Testis (tissue), 5 donors: Measurements from ENCODE around the gene HMGN4. TPM values are rescaled to one million over a fixed set of nuclear protein-coding genes. Genes with fewer than 3 reads are reported as not detected.
A peak's percentile ranks its signal among the peaks of the same experiment; 100 is the strongest.

Experiments
- DNase-seq: peaks from one replicate; pipeline ENCODE4 v3.0.0-alpha.2; 2019
- H3K27ac ChIP-seq, 2 donors: fragments of 200-600 bp; sonication (generic); one replicate each; pipeline ENCODE4 v1.5.1; 2019
- H3K27me3 ChIP-seq: fragments of 200-600 bp; sonication (generic); one replicate; pipeline ENCODE4 v1.5.1; 2019
- H3K36me3 ChIP-seq: fragments of 200-600 bp; sonication (generic); one replicate; pipeline ENCODE4 v1.5.1; 2017; ENCODE audit warnings: low read depth; ENCODE audit errors: missing control alignments
- H3K4me1 ChIP-seq: fragments of 200-600 bp; sonication (generic); one replicate; pipeline ENCODE4 v1.5.1; 2019
- H3K4me3 ChIP-seq, 2 donors: fragments of 200-600 bp; sonication (generic); one replicate each; pipeline ENCODE4 v1.5.1; 2017 to 2019
- H3K9me3 ChIP-seq: fragments of 200-600 bp; sonication (generic); one replicate; pipeline ENCODE4 v1.5.1; 2017
- POLR2A ChIP-seq: fragments of 450-650 bp; IDR thresholded peaks from one replicate; pipeline ENCODE4 v1.6.1; 2017; ENCODE audit warnings: antibody characterized with exemption, mild to moderate bottlenecking, moderate library complexity
- WGBS, 2 donors: methylation state at CpG; one replicate each; pipeline ENCODE4 v1.1.5; 2018; 5-methylcytosine and 5-hydroxymethylcytosine counted together
- intact Hi-C: fragments of 100-400 bp; cut with DNase I; formaldehyde crosslinking; loops from one replicate; pipeline ENCODE4 v1.15.1; 2023; ENCODE audit warnings: low total_unique reads
- long read RNA-seq, 2 donors: transcript quantifications; one replicate each; lab custom pipeline, GENCODE V29; 2026
- polyA plus RNA-seq: library from polyadenylated mRNA; stranded (reverse); fragments of 350-450 nt; fragmentation: Illumina TruSeq; extraction: RNeasy Lipid Tissue Mini Kit (QIAGEN cat#74804); gene quantifications from one replicate; pipeline ENCODE4 v1.2.3, GENCODE V29; 2014; ENCODE audit warnings: low read depth, low replicate concordance; ENCODE audit not compliant: insufficient read depth
- total RNA-seq, 2 donors: library from RNA; depleted of rRNA; stranded (reverse); fragments of >200 nt; gene quantifications; one replicate each; pipeline ENCODE4 v1.2.3, GENCODE V29; 2016
- TF ChIP-seq, protein P1 (sequence below), 3 experiments: fragments of 450-650 bp in 2 of 3; fragments of 200-600 bp in 1 of 3; sonication (generic) in 1 of 3; IDR thresholded peaks; one replicate each; pipeline ENCODE4 v1.5.1; 2016 to 2019; ENCODE audit warnings: antibody characterized with exemption in 3 of 3, mild to moderate bottlenecking in 2 of 3, moderate library complexity in 1 of 3

HMGN4 gene
- 10 to 100 TPM; 69.4 to 74.8 TPM for total RNA-seq
- 72.2 TPM for polyA plus RNA-seq
- long read RNA-seq, donor 1, transcript HMGN4-201 (2 exons, 1,225 nt), result major isoform, 30 of 56 reads
- long read RNA-seq, donor 1, partial matches to known transcripts, result 16 of 56 reads
- long read RNA-seq, donor 1, other reads (novel, unspliced or antisense), result 9 of 56 reads
- long read RNA-seq, donor 2, transcript HMGN4-201 (2 exons, 1,225 nt), result major isoform, 23 of 33 reads
- long read RNA-seq, donor 2, partial matches to known transcripts, result 9 of 33 reads
- long read RNA-seq, donor 2, other reads (novel, unspliced or antisense), result 0 of 33 reads

DNA sequence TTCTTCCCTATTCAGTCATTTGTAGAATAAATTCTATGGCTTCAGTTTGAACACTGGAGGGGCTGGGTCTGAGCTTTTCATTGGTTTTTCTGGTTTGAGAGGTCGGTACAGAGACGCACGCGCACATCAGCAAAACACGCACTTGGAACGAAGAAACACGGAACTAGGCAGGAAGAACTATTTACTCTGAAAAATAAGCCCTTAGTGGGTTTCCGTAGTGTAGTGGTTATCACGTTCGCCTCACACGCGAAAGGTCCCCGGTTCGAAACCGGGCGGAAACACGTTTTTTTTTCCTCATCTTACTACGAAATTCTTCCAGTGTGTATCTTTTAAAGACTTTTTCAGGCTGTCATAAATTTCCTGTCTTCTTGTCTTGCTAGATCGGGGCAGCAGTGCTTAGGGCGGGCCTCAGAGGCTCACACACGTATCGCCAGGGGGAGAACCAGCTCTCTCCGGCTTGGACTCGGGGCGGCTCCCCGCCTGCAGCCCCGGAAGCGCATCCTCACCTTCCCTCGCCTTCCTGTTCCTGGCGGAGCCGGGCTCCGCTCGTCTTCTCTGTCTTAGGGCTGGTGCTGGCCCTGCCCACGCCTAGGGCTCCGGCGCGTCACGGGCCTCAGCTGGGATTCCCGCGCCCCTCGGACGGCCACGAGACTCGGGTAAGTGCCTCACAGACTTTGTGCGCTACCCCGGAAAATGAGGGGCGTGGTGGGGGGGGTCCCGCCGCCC lies at the start of gene HMGN4:
Gene HMGN4, plus strand, starts transcription at position 521 of the 726 bp plus-strand sequence. CDS start 6,841 bp downstream, outside the sequence.
- peak; percentile 88 for DNase-seq
- intact Hi-C loops, result no loop called here
- Histone ChIP-seq H3K27ac (peak within 1 kb of the TSS; percentile 92 to 96), H3K36me3 (no peaks in the 10 kb centered on the region), H3K4me3 (peak within 1 kb of the TSS; percentile 71 to 89), H3K9me3 (no peaks in the 10 kb centered on the region), H3K27me3 (no peaks in the 10 kb centered on the region), H3K4me1 (peaks cover 30% of the 10 kb centered on the region)
- 0 to 1% methylated on average over 29 to 45 of the region's 49 CpGs for WGBS, 2 donors
- TF ChIP-seq, protein P1, sequence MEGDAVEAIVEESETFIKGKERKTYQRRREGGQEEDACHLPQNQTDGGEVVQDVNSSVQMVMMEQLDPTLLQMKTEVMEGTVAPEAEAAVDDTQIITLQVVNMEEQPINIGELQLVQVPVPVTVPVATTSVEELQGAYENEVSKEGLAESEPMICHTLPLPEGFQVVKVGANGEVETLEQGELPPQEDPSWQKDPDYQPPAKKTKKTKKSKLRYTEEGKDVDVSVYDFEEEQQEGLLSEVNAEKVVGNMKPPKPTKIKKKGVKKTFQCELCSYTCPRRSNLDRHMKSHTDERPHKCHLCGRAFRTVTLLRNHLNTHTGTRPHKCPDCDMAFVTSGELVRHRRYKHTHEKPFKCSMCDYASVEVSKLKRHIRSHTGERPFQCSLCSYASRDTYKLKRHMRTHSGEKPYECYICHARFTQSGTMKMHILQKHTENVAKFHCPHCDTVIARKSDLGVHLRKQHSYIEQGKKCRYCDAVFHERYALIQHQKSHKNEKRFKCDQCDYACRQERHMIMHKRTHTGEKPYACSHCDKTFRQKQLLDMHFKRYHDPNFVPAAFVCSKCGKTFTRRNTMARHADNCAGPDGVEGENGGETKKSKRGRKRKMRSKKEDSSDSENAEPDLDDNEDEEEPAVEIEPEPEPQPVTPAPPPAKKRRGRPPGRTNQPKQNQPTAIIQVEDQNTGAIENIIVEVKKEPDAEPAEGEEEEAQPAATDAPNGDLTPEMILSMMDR (IDR thresholded peaks at IDR 0.05), result no peak
- no peak for TF ChIP-seq POLR2A

DNA sequence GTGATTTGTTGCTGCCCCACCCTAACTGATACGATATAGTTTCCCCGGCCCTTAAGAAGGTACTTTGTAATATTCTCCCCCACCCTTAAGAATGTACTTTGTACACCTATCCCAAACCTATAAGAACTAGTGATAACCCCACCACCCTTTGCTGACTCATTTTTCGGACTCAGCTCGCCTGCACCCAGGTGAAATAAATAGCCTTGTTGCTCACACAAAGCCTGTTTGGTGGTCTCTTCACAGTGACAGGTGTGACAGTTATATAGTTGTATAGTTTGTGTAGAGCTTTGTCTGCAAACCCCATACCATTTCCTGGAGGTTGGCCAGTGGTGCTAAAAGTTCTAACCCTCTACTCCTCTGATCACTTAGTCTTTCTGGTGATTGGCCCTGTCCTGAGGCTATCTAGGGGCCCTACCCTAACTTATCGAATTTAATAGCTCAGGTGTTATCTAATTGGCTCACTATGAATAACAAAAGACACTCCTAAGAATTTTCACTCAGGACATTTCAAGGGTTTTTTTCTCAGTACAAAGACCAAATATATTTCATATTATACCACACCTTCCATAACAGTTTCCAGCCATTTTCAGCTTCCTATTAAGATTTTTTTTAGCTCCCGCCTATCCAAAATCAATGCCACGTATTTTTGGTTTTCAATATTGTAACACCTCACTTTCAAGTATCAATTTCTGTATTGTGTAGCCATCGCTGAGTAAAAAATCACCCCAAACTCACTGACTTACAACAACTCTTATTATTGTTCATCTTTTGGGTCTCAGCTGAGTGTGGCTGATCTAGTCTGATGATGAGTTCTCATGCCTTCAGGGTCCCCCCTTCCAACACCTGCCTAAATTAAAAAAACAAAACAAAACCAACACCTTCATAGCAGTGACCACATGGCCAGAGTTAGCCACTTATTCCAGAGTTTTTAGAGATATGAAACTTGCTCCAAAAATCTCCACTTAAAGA lies 47.9 kb upstream of the HMGN4 start:
- no peak for DNase-seq
- Histone ChIP-seq H3K27me3 (no peaks in the 10 kb centered on the region), H3K36me3 (no peaks in the 10 kb centered on the region), H3K4me3 (no peak overlapping the region), H3K4me1 (no peaks in the 10 kb centered on the region), H3K9me3 (no peaks in the 10 kb centered on the region), H3K27ac (no peak overlapping the region)
- 91% methylated on average over 8 of the region's 8 CpGs for WGBS, 2 donors
- intact Hi-C loops, result no loop called here
- TF ChIP-seq, protein P1 (IDR thresholded peaks at IDR 0.05), result no peak
- TF ChIP-seq POLR2A, result no peak

DNA sequence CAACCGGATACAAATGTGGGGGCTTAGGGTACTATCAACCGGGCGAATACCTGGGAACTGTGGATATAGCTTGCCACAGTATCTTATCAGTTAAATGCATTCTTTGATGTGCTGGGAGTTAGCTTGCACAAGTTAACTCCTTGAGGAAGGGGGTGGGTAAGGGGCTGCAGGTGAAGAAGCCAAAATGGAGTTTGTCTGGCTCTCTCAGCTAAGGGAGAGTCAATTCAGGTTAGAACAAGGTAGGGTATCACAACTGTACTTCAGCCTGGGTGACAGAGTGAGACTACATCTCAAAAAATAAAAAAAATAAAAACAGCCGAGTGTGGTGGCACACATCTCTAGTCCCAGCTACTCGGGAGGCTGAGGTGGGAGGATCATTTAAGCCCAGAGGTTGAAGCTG lies 46.6 kb upstream of the HMGN4 start:
- TF ChIP-seq, protein P1 (IDR thresholded peaks at IDR 0.05), result no peak
- TF ChIP-seq POLR2A, result no peak
- 53 to 75% methylated on average over 5 of the region's 5 CpGs for WGBS, 2 donors
- Histone ChIP-seq H3K9me3 (no peaks in the 10 kb centered on the region), H3K4me1 (no peaks in the 10 kb centered on the region), H3K27me3 (no peaks in the 10 kb centered on the region), H3K27ac (no peak overlapping the region), H3K4me3 (no peak overlapping the region), H3K36me3 (no peaks in the 10 kb centered on the region)
- intact Hi-C loops, result no loop called here
- DNase-seq, result no peak

DNA sequence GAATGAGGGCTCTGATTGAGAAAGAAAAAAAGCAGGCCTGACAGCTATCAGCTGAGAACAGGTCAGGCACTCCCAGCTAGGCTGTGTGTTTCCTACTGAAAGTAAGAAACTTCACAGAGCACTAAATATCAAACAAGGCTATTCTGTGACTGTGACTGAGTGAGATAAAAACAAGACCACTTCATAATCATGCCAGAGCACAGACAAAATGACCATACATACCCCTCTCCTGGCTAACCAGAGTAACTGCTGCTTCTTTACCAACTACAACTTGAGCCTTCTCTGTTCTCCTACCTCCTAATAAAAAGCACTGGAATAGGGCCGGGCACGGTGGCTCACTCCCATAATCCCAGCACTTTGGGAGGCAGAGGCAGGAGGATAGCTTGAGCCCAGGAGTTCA lies 44.9 kb upstream of the HMGN4 start:
- TF ChIP-seq POLR2A, result no peak
- TF ChIP-seq, protein P1 (IDR thresholded peaks at IDR 0.05), result peak in 1 of 3 experiments; percentile 18
- H3K4me1 ChIP-seq, result no peaks in the 10 kb centered on the region
- no peak overlapping the region for H3K4me3 ChIP-seq
- 78 to 85% methylated on average over 2 of the region's 2 CpGs for WGBS, 2 donors
- no peak for DNase-seq
- intact Hi-C loops, result no loop called here
- no peaks in the 10 kb centered on the region for H3K36me3 ChIP-seq
- peak overlapping the region in 1 of 2 donors; percentile 55 for H3K27ac ChIP-seq
- H3K27me3 ChIP-seq, result no peaks in the 10 kb centered on the region
- H3K9me3 ChIP-seq, result no peaks in the 10 kb centered on the region
